Peyer's patch (tissue), 4 donors: Measurements from ENCODE around the gene GUCA2A.

Experiments
- POLR2A ChIP-seq, 2 donors: fragments of 450-650 bp; IDR thresholded peaks; one replicate each; pipeline ENCODE4 v1.5.1; 2017; ENCODE audit warnings: antibody characterized with exemption in 2 of 2, mild to moderate bottlenecking in 2 of 2, moderate library complexity in 2 of 2
- TF ChIP-seq, protein P1 (sequence below), 6 experiments: fragments of 450-650 bp in 4 of 6; fragments of 200-600 bp in 2 of 6; sonication (generic) in 1 of 6; IDR thresholded peaks; one replicate each; pipeline ENCODE4 v1.5.1; 2017 to 2019; ENCODE audit warnings: antibody characterized with exemption in 6 of 6, mild to moderate bottlenecking in 3 of 6, moderate library complexity in 1 of 6

DNA sequence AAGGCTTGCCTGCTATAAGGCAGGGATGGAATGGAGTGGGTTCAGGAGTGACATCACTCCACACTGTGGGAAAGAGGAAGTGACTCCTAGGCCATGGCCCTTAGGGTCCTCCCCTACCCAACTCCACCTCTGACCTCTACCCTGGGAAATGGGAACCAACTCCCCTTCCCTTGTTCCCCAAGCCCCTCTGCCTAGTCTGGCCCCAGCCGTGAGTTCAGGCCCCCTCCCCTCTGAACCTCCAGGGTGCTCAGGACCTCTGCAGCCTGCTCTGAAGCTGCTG, 3.8 kb upstream of the GUCA2A start:
- TF ChIP-seq, protein P1, sequence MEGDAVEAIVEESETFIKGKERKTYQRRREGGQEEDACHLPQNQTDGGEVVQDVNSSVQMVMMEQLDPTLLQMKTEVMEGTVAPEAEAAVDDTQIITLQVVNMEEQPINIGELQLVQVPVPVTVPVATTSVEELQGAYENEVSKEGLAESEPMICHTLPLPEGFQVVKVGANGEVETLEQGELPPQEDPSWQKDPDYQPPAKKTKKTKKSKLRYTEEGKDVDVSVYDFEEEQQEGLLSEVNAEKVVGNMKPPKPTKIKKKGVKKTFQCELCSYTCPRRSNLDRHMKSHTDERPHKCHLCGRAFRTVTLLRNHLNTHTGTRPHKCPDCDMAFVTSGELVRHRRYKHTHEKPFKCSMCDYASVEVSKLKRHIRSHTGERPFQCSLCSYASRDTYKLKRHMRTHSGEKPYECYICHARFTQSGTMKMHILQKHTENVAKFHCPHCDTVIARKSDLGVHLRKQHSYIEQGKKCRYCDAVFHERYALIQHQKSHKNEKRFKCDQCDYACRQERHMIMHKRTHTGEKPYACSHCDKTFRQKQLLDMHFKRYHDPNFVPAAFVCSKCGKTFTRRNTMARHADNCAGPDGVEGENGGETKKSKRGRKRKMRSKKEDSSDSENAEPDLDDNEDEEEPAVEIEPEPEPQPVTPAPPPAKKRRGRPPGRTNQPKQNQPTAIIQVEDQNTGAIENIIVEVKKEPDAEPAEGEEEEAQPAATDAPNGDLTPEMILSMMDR (IDR thresholded peaks at IDR 0.05) = no peak
- TF ChIP-seq POLR2A (IDR thresholded peaks at IDR 0.05) = no peak
